ENCODE measurements around the gene SLC15A3.
"Not testable (repeated sequence)": the region's sequence is repeated elsewhere in the genome, so short reads cannot be mapped to it uniquely, and the experiment has no call there.

SLC15A3 gene

DNA sequence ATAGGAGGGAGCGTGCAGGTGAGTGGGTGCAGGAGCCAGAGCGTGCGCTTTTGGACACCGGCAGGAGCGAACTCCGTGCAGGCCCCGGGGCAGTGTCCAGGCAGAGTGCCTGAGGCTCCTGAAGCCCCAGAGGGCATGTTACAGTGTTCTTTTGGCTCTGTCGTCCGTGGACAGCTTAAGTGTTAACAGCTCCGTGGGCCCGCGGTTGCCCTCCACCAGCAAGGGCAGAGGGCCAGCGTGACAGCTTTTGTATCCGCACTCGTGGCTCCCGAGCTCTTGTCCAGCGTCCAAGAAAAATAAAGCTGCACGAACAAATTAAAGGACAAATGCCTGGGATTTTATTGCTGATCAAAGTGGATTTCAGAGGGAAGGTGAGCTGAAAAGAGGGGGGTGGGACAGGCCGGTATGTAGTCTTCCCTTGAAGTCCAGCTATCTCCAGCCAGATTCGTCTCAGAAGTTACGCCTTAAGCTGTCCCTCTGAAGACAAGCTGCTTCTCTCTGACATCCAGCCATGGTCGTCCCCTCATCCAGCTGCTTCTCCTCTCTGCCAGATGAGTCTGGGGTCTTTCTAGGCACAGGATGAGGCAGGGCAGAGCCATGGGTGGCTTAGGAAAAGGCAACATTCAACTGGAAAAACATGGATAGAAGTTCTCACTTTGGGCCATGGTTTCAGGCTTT is 39.0 kb downstream of the SLC15A3 start:
- peak; percentile 71 for DNase-seq

GRCh38 chr11:60912223-60912850 is 39.6 kb downstream of the SLC15A3 start:
- no peak for DNase-seq

GRCh38 chr11:60910711-60911380 is 41.1 kb downstream of the SLC15A3 start:
- DNase-seq: no peak

- no peak for DNase-seq
These were observed 41.7 kb downstream of the SLC15A3 start for GRCh38 chr11:60910281-60910687.

GRCh38 chr11:60909680-60910280 is 42.2 kb downstream of the SLC15A3 start:
- DNase-seq: not testable (repeated sequence)

DNA sequence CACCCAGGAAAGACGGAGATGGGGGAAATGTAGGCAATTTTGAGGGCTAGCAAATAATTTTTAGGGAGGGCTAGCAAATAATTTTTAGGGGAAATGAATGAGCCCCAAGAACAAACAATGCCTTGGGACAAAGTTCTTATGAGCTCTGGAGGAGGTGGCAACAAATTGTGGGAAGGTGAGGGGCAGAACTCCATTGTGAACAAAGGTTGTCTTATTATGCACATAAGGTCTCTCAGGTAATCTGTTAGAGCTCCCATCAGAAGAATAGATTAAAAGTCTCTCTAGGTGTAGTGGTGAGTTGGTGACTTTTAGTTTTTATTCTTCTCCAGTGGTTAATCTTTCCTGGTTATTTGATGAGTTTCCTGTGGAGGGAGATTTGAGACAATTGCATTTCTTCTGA is 43.2 kb downstream of the SLC15A3 start:
- no peak for DNase-seq

DNA sequence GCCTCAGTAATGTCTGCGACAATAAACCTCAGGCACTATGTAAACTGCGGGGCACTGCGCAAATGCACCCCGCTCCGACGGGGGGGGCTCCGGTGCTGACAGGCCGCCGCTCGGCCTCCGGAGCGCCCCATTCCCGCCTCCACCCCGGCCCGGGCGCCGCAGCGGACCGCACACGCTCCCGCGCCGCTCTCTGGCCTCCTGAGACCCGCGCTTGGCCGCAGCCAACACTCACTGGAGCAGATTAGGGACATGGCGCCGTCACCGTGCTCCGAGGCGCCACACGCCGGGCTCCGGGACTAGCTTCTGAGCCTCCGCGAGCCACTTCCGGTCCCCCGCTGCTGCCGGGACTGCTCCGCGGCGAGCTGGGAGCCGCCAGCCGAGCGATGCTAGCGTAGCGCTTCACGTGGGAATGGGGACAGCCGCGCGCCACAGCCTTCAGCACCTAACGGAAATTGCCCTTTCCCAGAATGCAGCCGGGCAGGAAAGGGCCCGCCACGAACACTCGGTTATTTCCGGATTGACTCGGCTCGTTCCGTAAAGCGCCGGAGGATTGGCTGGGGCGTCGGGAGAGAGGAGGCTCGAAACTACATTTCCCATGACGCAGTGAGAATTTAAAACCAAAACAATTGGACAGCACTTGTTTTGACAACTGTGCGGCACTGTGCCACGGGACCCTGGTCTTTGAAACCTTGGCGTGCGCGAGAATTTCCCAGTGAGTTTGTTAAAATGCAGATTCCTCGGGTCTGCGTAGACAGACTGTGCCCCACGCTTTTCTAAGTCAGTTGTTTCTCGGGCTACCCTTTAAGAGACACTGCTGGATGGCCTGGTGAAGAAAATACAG is 45.6 kb downstream of the SLC15A3 start, which contains the start of gene PRPF19:
TSS of gene PRPF19 (minus strand) at position 454 of the 841 bp plus-strand sequence. CDS start at position 251, 203 bp downstream.
- DNase-seq: peak; percentile 98

DNA sequence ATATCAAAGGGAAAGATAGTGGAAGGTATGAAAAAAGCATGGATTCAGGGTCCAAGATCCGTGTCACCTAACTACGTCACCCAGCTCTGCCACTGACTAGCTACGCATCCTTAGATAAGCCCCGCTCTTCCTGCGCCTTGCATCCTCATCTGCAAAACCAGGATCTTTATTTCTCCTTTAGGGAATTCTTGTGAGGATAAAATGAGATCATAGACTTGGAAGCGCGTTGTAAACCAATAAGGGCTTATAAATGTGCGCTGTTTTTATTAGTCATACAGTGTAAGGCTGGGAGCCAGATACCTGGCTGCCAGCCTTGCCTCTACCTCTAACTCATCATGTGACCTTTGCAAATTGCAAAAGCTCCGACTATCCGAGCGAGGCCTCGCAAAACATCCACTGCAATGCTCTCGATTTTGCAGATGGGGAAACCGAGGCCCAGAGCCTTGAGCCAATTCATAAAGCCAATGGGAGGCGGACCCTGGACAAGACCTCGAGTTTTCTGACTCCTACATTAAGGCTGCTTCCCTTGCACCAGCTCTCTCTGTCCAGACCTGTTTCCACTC is 46.3 kb downstream of the SLC15A3 start:
- no peak for DNase-seq

GRCh38 chr11:60905047-60905446 is 46.9 kb downstream of the SLC15A3 start:
- no peak for DNase-seq

DNA sequence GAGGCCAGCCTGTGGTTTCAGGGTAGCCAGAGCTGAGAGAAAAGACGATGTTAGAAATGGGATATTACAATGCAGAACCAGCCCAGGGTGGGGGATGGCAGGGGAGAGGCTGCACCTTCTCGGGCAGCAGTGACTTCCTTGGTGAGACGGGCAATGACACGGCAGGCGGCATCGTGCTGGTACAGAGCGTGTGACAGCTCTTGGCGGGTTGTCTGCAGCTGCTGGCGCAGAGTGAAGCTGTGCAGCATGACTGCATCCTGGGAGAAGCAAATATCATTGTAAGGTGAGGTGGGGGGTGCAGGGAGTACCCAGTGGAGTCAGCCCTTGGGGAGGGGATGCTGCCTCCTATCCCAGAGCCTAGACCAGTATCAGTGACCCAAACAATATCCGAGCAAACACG is 49.4 kb downstream of the SLC15A3 start:
- DNase-seq: no peak

DNA sequence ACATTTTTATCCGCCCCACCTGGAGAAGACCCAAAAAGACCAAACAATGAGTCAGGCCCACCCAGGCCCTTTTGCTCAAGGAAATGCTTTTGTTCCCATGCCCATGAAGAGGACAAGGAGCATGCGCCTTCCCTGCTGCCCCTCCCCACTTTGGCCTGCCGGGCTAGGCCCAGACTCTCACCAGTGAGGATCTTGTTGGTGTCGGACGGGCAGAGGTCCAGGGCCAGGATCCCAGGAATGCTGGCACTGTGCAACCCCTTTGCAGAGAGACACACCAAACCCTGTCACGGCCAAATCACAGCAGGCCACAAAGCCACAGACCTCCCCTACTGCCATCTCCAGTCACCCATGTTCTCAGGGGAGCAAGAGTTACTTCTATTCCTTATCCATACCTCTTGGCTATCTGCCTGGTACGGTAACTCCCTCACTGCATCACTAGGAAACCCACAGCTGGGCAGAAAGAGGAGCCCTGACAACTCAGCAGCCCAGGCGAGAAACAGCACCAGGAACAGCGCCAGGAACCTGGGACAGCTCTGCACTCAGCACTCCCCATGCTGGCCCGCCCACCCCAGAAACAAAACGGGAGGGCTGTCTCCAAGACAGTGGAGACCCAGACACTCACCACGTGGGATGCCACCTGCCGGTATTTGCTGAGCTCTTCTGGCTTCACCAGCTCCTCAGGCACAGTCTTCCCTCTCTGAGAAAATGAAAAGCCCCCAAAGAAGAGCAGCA is 51.1 kb downstream of the SLC15A3 start:
- DNase-seq: no peak

GRCh38 chr11:60899977-60900376 is 52.0 kb downstream of the SLC15A3 start:
- DNase-seq: no peak

GRCh38 chr11:60899046-60899936 is 52.7 kb downstream of the SLC15A3 start:
- peak; percentile 73 for DNase-seq

GRCh38 chr11:60897496-60897895 is 54.5 kb downstream of the SLC15A3 start:
- DNase-seq: no peak

DNA sequence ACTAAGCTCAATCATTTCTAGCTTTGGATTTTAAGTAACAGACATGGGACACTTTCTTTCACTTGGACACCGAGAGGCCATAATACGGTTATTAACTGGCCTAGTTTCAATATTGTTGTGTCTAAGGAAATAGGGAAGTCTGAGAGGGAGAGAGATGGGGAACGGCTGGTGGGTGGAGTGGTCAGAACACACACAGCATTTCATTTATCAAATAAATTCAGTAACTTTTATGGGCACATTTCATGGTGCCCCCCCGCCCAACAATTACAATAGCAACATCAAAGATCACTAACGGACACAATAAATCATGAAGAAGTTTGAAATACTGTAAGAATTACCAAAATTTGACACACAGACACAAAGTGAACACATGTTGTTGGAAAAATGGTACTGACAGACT is 56.3 kb downstream of the SLC15A3 start:
- DNase-seq: no peak

- DNase-seq: no peak
These were observed 60.8 kb downstream of the SLC15A3 start for GRCh38 chr11:60891103-60891741.

- DNase-seq: no peak
These were observed 61.3 kb downstream of the SLC15A3 start for GRCh38 chr11:60890696-60891095.

DNA sequence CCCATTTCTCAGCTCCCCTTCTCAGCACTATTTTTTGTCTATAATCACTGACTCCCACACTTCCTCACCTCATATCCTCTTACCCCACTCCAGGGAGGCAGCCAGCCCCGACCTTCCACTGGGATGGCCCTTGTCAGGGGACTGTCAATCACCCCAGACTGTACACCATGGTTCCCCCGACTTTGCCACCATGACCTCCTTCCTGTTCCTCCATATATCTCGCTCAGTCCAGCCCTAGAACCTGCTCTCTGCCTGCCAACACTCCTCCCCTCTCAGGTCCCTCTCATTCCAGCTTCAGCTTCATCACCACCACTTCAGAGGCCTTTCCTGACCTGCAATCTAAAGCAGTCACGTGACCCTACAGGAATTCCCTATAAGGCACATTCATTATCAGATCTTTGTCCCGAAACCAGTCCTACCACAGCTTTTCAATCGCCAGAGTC is 62.1 kb downstream of the SLC15A3 start:
- no peak for DNase-seq

GRCh38 chr11:60887556-60887955 is 64.4 kb downstream of the SLC15A3 start:
- no peak for DNase-seq

Measured in retina (tissue), 1 donor.